Measurements from ENCODE around the gene CRACR2B. TPM values are rescaled to one million over a fixed set of nuclear protein-coding genes. Genes with fewer than 3 reads are reported as not detected.

CRACR2B gene
- total and polyA plus RNA-seq, 2 of the 13 experiments (the other 11 are each of a cell fraction or from before 2014, with no cell fraction given): 14.9 to 21.0 TPM

GRCh38 chr11:809287-810039, 18.3 kb upstream of the CRACR2B start, which contains the start of gene RPLP2:
TSS of gene RPLP2 (plus strand) at chr11:809967. CDS start at chr11:810235, 268 bp downstream.
- FAIRE-seq: peak; percentile 60
- ATAC-seq: peak; percentile 82
- Histone ChIP-seq H3K27ac (ENCODE audit: extremely low read length, insufficient read depth, low read length) (peak within 1 kb of the TSS; percentile 95), H3K27me3 (ENCODE audit: control insufficient read depth in 1 of 2, insufficient read depth in 2 of 2, low read length in 2 of 2) (no peaks in the 10 kb centered on the region; a peak in 1 of 5 replicates), H3K4me2 (ENCODE audit: low read depth, low read length) (peak within 1 kb of the TSS; percentile 97), H3K9ac (ENCODE audit: insufficient read depth, low read depth, low read length) (peak within 1 kb of the TSS; percentile 98), H3K9me3 (ENCODE audit: low read length) (no peaks in the 10 kb centered on the region), H4K20me1 (ENCODE audit: insufficient read depth, low read length) (peaks cover 24% of the 10 kb centered on the region), H2AFZ (ENCODE audit: low read length) (no peak within 1 kb of the TSS), H3K4me3 (replicated peaks in 1 of 3; ENCODE audit: insufficient read depth in 1 of 3, low read depth in 2 of 3, low read length in 3 of 3) (peak within 1 kb of the TSS; percentile 97 to 100 (median 99)), H3K36me3 (replicated peaks in 1 of 2; ENCODE audit: control insufficient read depth in 1 of 2, insufficient read depth in 2 of 2, low read length in 2 of 2) (peaks cover 19 to 27% of the 10 kb centered on the region in 2 experiments), H3K79me2 (ENCODE audit: insufficient read depth, low read length) (peaks cover 36% of the 10 kb centered on the region), H3K4me1 (ENCODE audit: insufficient read depth, low read length) (peaks cover 52% of the 10 kb centered on the region)
- CTCF ChIA-PET (ENCODE audit: low intra/inter-chr PET ratio, low total read pairs): no interaction called here
- WGBS (ENCODE audit: low lambda C conversion rate): 0% methylated on average over 2 of the region's 81 CpGs
- peak; percentile 93 for DNase-seq (ENCODE audit: low spot score)
- intact Hi-C loops (cut with micrococcal nuclease; ENCODE audit: unreplicated experiment) (loop anchor here (5.0 kb wide), 1 partner anchor 33 kb away; the partner anchor contains the start of genes POLR2L and TSPAN4), in situ Hi-C loops (cut with HindIII; ENCODE audit: extremely low pct_ligation_motif_present, low pct_unique_long_range_greater_than_20kb) (no loop called here)
- BruUV-seq (replicated peaks): no TSS peak
- POLR2A ChIA-PET: interaction anchor here (0.6 to 2.7 kb wide), 20 partner anchors 10 to 364 kb away, joined by 3 to 127 read pairs (median 5); partner anchors contain the start of genes CEND1, CRACR2B, EPS8L2 and GATD1
- TF ChIP-seq CBX1 (IDR thresholded peaks at IDR 0.05; ENCODE audit: low read depth): peak; percentile 60
- TF ChIP-seq, protein P1, sequence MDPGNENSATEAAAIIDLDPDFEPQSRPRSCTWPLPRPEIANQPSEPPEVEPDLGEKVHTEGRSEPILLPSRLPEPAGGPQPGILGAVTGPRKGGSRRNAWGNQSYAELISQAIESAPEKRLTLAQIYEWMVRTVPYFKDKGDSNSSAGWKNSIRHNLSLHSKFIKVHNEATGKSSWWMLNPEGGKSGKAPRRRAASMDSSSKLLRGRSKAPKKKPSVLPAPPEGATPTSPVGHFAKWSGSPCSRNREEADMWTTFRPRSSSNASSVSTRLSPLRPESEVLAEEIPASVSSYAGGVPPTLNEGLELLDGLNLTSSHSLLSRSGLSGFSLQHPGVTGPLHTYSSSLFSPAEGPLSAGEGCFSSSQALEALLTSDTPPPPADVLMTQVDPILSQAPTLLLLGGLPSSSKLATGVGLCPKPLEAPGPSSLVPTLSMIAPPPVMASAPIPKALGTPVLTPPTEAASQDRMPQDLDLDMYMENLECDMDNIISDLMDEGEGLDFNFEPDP (CRISPR knock-in tag; conservative IDR thresholded peaks at IDR 0.05): no peak
- TF ChIP-seq HNRNPLL (IDR thresholded peaks at IDR 0.05; ENCODE audit: low read depth, low read length, poor library complexity, severe bottlenecking): peak; percentile 64
- TF ChIP-seq ZNF672 (CRISPR knock-in tag; IDR thresholded peaks at IDR 0.05): no peak
- 0 out of 2 replicates have a peak, but pooled peaks have one; percentile 53 for TF ChIP-seq E2F2 (CRISPR knock-in tag; IDR thresholded peaks at IDR 0.05; ENCODE audit: borderline replicate concordance)
- TF ChIP-seq ZNF510 (CRISPR knock-in tag; IDR thresholded peaks at IDR 0.05; ENCODE audit: low read depth): no peak
- peak in 1 of 2 experiments; percentile 91; a peak in 2 of 4 replicates for TF ChIP-seq KLF16 (CRISPR knock-in tag; IDR thresholded peaks at IDR 0.05)
- TF ChIP-seq, protein P2, sequence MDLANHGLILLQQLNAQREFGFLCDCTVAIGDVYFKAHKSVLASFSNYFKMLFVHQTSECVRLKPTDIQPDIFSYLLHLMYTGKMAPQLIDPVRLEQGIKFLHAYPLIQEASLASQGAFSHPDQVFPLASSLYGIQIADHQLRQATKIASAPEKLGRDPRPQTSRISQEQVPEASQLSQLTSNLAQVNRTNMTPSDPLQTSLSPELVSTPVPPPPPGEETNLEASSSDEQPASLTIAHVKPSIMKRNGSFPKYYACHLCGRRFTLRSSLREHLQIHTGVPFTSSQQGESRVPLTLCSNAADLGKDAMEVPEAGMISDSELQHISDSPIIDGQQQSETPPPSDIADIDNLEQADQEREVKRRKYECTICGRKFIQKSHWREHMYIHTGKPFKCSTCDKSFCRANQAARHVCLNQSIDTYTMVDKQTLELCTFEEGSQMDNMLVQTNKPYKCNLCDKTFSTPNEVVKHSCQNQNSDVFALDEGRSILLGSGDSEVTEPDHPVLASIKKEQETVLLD (CRISPR knock-in tag; IDR thresholded peaks at IDR 0.05; ENCODE audit: low read depth): peak; percentile 82
- no peak for TF ChIP-seq CEBPZ (IDR thresholded peaks at IDR 0.05; ENCODE audit: low read length)
- peak; percentile 22; the same call in 1 of the 2 replicates for TF ChIP-seq ZNF691 (CRISPR knock-in tag; IDR thresholded peaks at IDR 0.05; ENCODE audit: borderline replicate concordance, low read depth)
- no peak; the same call in 1 of the 2 replicates for TF ChIP-seq ZNF205 (CRISPR knock-in tag; IDR thresholded peaks at IDR 0.05)
- TF ChIP-seq ZIK1 (CRISPR knock-in tag; IDR thresholded peaks at IDR 0.05; ENCODE audit: borderline replicate concordance, low read depth): peak; percentile 87
- peak; percentile 88 for TF ChIP-seq PTBP1 (IDR thresholded peaks at IDR 0.05; ENCODE audit: low read depth, low read length, poor library complexity, severe bottlenecking)

All from HepG2 (cell line).